ENCODE measurements around the gene KRTAP5-2.

KRTAP5-2 gene

DNA sequence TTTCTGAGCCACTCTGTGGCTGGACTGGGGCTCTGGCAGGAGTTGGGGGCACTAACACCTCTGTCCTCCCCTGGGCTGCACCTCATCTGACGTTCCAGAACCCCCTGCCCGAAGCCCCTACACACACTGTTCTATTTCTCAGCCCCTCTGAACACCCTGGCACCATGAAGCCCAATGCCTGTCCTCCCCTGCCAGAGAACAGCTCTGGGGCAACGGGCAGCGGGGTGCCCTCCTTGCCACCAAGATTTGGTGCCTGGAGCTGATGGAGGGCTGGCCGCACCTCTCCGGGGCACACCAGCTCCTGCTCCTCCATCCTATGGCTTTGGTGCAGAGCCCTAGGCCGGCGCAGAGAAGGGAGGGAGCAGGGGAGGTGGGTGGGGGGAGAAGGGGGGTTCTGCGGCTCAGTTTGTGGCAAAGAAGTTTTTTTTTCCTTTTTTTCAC, 42.4 kb downstream of the KRTAP5-2 start:
- DNase-seq (ENCODE audit: low spot score), result no peak

DNA sequence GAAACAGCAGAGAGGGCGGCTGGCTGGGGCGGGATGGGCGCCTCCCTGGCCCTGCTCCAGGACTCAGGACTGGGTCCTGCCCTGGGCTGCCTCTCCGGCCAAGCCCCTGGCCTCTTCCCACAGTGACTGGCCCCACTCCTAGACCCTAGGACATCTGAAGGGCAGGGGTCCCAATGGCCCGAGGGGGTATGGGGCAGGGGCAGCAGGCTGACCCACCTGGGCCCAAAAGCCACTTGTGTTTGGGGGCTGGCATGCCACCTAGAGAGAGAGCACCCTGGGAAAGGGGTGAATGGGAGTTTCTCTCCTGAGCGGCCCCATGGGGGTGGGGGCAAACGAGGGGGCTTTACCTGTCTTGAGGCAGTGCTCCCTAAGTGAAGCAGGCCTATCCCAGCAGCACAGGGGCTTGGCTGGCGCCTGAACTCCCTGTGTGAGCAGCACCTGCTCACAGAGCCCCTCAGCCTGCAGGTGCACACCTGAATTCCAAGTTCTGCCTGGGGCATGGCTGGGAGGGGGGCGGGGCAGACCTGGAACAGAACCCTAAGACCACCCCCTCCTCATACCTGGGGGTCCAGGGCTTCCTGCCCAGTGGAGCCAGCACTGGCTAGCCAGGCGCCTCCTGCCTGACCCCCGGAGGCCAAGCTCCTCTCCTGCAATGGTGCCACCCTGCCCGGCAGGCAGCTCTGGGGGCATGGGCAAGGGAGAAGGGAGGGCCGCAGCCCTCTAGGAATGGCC, 42.9 kb downstream of the KRTAP5-2 start:
- DNase-seq (ENCODE audit: low spot score), result no peak

DNA sequence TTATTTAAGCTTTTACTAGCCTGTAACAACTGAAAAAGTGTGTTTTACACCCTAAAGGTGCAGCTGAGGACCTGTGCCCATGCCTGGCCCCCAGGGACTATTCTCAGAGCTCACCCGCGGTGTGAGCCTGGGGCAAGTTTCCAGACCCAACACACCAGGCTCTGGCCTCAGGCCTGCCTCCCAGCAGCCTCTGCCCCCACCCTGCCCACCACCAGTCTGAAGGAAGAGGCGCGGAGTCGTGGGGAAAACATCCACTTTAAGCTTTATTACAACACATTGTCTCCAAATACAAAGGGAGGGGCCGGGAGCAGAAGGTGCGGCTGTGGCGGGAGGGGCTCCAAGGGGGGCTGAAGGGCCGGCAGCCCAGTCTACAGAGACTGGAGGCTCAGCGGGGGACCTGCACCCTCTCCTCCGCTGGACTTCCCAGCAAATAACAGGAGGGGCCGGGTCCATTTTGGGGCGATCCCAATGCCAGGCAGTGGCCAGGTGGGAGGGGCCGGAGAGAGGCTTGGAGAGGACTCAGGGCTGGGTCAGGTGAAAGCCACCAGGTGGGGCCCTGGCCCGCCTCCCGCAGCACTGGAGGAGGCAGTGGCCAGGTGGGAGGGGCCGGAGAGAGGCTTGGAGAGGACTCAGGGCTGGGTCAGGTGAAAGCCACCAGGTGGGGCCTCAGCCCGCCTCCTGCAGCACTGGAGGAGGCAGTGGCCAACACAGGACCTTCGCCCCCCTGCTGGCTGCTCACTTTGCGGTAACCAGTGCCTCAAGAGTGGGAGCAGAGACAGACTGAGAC, 44.1 kb downstream of the KRTAP5-2 start:
- no peak for DNase-seq (ENCODE audit: low spot score)

DNA sequence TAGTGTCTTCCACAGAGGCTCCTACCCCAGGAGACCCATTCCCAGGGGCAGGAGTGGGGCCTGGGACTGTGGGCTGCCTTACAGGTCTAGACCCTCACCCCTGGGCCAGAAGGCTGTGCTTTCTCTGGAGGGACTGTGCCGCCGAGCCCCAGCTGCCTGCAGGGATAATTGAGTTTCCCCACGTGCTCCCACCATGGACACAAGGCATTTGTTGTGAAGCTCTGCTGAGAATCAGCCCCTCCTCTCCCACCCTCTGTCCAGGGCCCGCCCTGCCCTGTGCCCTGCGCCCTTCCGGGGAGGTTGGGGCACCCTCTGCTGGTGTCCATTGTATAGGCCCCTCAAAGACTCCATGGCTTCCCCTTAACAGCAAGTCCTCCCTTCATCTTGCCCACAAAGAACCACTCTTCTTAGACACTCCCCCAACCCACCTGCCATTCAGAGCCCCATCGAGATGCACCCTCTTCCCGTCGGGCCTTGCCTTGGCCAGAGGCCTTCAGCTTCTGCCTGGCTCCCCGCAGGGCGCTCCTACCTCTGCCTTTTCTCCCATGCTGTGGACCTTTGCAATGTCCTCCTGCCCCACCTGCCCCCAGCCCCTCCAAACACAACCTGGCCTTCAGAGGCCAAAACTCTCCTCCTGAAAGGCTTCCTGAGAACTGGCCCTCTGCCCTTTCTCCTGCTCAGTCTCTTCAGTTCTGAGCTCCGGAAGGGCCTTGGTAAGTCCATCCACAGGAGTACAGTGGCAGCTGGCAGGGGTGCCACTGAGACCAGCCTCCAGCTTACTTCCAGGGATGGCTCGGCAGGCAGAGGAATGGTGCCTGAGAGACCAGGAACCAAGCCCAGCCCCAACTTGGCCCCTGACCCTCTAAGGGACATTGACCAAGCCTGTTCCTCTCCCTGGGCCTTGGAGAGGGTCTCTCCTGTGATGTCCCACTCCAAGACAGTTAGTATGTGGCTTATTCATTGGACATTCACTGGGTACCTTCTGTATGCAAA, 48.5 kb downstream of the KRTAP5-2 start:
- DNase-seq (ENCODE audit: low spot score), result no peak

DNA sequence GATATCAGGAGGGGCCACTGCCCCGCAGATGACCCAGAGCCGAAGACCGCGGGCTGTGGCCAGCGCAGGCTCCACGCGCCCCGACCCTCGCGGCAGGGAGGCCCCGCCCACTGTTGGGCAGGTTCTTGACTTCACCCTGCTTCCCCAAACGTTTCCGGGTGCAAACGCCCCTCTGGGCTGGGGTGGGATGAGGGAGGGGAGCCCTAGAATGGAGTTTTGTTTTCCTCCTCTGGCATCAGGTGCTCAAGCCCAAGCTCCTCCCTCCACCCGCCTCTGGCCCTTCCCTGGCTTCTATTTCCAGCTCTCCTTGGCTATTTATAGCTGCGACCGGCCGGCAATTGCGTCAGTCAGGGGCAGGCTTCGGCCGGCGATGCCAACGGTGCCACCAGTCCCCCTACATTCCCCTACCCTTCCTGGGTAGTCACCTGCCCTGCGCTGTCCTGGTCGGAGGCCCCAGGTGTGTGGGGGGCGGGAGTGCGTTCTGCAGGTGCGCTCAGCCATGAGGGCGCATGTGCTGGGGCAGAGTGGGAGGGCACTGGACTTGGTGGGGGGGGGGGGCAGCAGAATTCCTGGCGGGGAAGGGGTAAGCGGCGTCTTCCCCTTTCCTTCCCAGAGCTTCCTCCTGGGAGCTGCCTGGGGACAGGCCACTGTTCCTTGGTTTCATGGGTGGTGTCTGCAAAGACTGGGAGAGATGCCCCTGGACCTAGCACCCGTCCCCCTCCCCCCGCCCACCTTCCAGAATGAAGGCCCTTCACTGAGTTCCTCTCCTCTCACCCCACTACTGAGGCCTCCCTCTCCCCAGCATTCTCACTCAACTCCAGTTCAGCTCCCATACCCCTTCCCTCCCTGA, 49.6 kb downstream of the KRTAP5-2 start:
- no peak for DNase-seq (ENCODE audit: low spot score)

DNA sequence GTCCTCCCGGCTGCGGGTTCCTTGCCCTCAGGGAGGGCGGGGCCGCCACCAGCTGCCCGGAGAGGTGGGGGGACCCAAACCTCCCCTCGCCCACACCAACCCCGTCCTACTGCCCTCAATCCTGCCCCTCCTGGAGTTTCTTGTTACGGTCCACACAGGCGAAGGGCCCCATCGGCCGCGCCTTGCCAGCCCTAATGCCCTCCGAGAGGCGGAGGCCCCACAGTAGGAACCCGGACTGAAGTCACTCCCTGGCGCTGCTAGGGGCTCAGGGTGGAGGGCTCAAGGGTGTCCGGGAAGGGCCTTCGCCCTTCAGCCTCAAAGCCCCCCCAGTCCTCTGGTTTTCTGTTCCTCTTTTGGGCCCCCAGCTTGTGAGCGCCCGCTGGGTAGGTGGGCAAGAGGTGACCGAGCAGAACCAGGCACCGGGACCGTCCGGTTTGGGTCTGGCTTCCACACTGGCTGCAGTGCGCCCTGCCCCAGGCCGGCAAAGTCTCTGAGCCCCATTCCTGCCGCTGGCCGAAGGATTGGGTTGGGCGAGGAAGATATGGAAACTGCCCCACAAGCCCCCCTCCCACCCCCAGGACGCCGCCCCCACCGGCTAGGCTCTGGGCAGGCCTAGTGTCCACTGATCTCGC, 50.5 kb downstream of the KRTAP5-2 start:
- no peak for DNase-seq (ENCODE audit: low spot score)
